AG04449 (cell line): Measurements from ENCODE around the gene RSF1.

Experiments
- CTCF ChIA-PET: fragments of 350-600 bp; formaldehyde crosslinking; extraction: SDS; loops from one replicate; lab custom pipeline; 2021; ENCODE audit warnings: antibody characterized with exemption; lab: Yijun Ruan, JAX
- POLR2A ChIA-PET: fragments of 400-600, 350-600 bp; formaldehyde crosslinking; extraction: SDS; loops from one replicate; lab custom pipeline; 2020; ENCODE audit warnings: antibody characterized with exemption, inconsistent platforms; lab: Yijun Ruan, JAX
- DNase-seq: peaks from one replicate; pipeline ENCODE4 v3.0.0-alpha.2; 2010; ENCODE audit warnings: low read depth, low spot score
- H3K4me3 ChIP-seq: 2 replicates; pipeline ENCODE4 v1.5.1; 2011; ENCODE audit warnings: low read depth, mild to moderate bottlenecking, control low read depth, low read length
- CTCF ChIP-seq: IDR thresholded peaks from one replicate; pipeline ENCODE4 v1.5.1; 2011; ENCODE audit warnings: mild to moderate bottlenecking, moderate library complexity, low read length, control low read depth, inconsistent platforms; ENCODE audit not compliant: insufficient read depth; ENCODE audit errors: missing control alignments

RSF1 gene

GRCh38 chr11:77762426-77762825 lies 58.1 kb downstream of the RSF1 start:
- POLR2A ChIA-PET = no interaction called here
- no peak overlapping the region for H3K4me3 ChIP-seq
- DNase-seq = no peak
- CTCF ChIA-PET = interaction anchor here (0.9 to 2.5 kb wide), 3 partner anchors 14 to 237 kb away, joined by 3 to 9 read pairs (median 4); no protein-coding TSS in a partner anchor
- no peak for TF ChIP-seq CTCF

- ChIA-PET POLR2A (no interaction called here), CTCF (interaction anchor here (0.9 kb wide), 1 partner anchor 237 kb away, joined by 3 read pairs; no protein-coding TSS in a partner anchor)
- TF ChIP-seq CTCF = no peak
- no peak overlapping the region for H3K4me3 ChIP-seq
- DNase-seq = no peak
Observed at GRCh38 chr11:77761491-77761890, 59.0 kb downstream of the RSF1 start.

- H3K4me3 ChIP-seq = no peak overlapping the region
- DNase-seq = no peak
- ChIA-PET CTCF (no interaction called here), POLR2A (no interaction called here)
- no peak for TF ChIP-seq CTCF
Observed at GRCh38 chr11:77758331-77758730, 62.2 kb downstream of the RSF1 start.

GRCh38 chr11:77753230-77753629 lies 67.3 kb downstream of the RSF1 start:
- no peak for TF ChIP-seq CTCF
- DNase-seq = no peak
- ChIA-PET POLR2A (no interaction called here), CTCF (no interaction called here)
- no peak overlapping the region for H3K4me3 ChIP-seq

GRCh38 chr11:77752516-77752915 lies 68.0 kb downstream of the RSF1 start:
- ChIA-PET POLR2A (no interaction called here), CTCF (no interaction called here)
- no peak for TF ChIP-seq CTCF
- DNase-seq = no peak
- H3K4me3 ChIP-seq = no peak overlapping the region

- CTCF ChIA-PET = no interaction called here
- POLR2A ChIA-PET = no interaction called here
- no peak for DNase-seq
Observed at GRCh38 chr11:77750394-77751156, 69.9 kb downstream of the RSF1 start.

More at GRCh38 chr11:77750394-77751156, 69.9 kb downstream of the RSF1 start:
- no peak for TF ChIP-seq CTCF
- H3K4me3 ChIP-seq = no peak overlapping the region
